Thoracic aorta (tissue), 2 donors: ENCODE results near the gene PRSS21. TPM values are rescaled to one million over a fixed set of nuclear protein-coding genes. Genes with fewer than 3 reads are reported as not detected.

ENCODE experiments used
- ATAC-seq: fragments of 150-250 bp; one replicate; pipeline ENCODE4 v1.8.0; 2017; ENCODE audit warnings: low read depth; ENCODE audit not compliant: insufficient number of reproducible peaks, low FRiP score
- DNase-seq: peaks from one replicate; pipeline ENCODE4 v3.0.0-alpha.2; 2020; ENCODE audit warnings: low spot score
- H3K27ac ChIP-seq, 2 donors: fragments of 200-600 bp; sonication (generic); 1 replicate in 1 of 2; 2 replicates in 1 of 2; pipeline ENCODE4 v1.5.1; 2016; ENCODE audit warnings: mild to moderate bottlenecking in 2 of 2, moderate library complexity in 2 of 2
- H3K27me3 ChIP-seq: fragments of 200-600 bp; sonication (generic); replicated peaks from 2 replicates; pipeline ENCODE4 v1.6.0; 2016; ENCODE audit warnings: mild to moderate bottlenecking; ENCODE audit not compliant: insufficient read depth
- H3K36me3 ChIP-seq: fragments of 200-600 bp; sonication (generic); one replicate; pipeline ENCODE4 v1.5.1; 2016
- H3K4me1 ChIP-seq, 2 donors: fragments of 200-600 bp; sonication (generic); 1 replicate in 1 of 2; 2 replicates in 1 of 2; pipeline versions ENCODE4 v1.5.1 to v1.6.0; 2016; ENCODE audit warnings: low read depth in 2 of 2, mild to moderate bottlenecking in 1 of 2; ENCODE audit not compliant: control insufficient read depth in 1 of 2
- H3K4me3 ChIP-seq: fragments of 200-600 bp; sonication (generic); 2 replicates; pipeline ENCODE4 v1.5.1; 2016; ENCODE audit warnings: mild to moderate bottlenecking
- H3K9me3 ChIP-seq: fragments of 200-600 bp; sonication (generic); 2 replicates; pipeline ENCODE4 v1.5.1; 2016
- total RNA-seq, 2 donors: library from RNA; depleted of rRNA; stranded (reverse); fragments of >200 nt; gene quantifications; one replicate each; pipeline versions ENCODE4 v1.1.0 to v1.2.3, GENCODE V29; 2016
- TF ChIP-seq, protein P1 (sequence below): fragments of 200-600 bp; sonication (generic); IDR thresholded peaks from one replicate; pipeline ENCODE4 v1.5.1; 2019; ENCODE audit warnings: antibody characterized with exemption

Gene PRSS21
- total RNA-seq, 2 donors from 2014 or later, result 0.54 TPM; not detected in 1

DNA sequence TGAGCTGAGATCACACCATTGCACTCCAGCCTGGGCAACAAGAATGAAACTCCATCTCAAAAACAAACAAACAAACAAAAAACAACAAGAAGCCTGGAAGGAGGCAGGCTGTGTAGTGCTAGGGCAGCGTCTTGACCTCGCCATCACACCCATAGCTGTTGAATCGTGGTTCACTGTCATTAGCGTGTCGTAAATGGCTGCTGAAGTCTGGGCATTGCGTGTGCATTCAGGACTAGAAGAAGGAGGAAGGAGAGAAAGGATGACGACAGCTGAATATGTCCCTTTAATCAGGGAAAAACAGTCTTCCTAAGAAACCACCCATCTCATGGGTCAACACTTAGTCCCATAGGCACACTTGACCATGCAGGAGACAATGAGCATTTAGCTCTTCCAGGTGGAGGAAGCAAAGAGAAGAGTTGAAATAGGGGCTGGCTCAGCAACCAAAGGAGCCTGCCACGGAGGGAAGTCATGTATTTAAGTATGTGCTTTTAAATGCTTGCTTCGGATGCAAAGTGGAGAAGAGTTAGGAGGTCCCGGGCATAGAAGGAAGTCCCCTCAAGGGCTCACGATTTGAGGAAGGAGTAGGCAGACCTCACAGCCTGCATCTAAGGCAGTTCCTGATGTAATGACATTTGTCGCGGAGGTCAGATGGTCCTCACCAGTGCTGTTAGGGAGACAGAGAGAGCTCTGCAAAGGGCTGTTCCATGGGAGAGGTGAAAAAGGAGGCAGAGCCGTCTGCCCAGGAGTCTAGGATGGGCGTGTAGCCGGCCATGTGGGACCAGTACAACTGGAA lies 32.1 kb downstream of the PRSS21 start:
- DNase-seq (no peak), ATAC-seq (no peak)
- Histone ChIP-seq H3K27me3 (no peaks in the 10 kb centered on the region), H3K4me3 (no peak overlapping the region), H3K27ac (no peak overlapping the region), H3K36me3 (no peaks in the 10 kb centered on the region), H3K9me3 (no peaks in the 10 kb centered on the region), H3K4me1 (no peaks in the 10 kb centered on the region)
- TF ChIP-seq, protein P1, sequence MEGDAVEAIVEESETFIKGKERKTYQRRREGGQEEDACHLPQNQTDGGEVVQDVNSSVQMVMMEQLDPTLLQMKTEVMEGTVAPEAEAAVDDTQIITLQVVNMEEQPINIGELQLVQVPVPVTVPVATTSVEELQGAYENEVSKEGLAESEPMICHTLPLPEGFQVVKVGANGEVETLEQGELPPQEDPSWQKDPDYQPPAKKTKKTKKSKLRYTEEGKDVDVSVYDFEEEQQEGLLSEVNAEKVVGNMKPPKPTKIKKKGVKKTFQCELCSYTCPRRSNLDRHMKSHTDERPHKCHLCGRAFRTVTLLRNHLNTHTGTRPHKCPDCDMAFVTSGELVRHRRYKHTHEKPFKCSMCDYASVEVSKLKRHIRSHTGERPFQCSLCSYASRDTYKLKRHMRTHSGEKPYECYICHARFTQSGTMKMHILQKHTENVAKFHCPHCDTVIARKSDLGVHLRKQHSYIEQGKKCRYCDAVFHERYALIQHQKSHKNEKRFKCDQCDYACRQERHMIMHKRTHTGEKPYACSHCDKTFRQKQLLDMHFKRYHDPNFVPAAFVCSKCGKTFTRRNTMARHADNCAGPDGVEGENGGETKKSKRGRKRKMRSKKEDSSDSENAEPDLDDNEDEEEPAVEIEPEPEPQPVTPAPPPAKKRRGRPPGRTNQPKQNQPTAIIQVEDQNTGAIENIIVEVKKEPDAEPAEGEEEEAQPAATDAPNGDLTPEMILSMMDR, result no peak

DNA sequence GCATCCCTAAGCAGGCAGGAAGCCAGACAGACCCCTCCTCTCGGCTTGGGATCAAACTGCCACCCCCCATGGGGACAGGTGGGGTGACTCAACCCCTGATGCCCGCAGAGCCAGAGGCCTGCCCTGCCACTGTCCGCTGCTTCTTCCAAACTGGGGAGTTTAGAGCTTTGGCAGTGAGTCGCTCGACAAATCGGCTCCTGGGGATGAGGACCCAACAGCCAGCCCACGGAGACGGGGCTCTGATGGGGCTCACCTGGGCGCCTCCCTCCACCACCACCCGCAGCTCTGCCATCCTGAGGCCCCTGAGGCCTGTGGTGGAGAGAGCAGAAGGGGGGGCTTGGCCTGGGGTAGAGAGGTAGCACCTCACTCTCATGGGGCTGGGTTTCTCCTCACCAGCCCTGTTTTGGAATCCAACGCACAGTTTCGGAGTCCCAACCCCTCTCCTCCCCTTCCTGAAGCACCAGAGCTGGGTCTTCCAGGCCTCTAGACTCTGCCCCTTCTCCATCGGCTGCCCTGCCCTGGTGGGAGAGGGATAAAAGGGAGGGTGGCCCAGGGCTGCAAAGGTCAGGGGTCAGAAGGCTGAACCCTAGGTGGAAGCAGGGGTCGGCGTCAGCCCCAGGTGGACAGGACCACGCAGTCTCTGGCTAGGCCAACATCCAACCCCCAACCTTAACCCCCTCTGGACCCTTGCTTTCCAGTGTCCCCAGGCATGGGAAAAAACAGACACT lies 35.1 kb downstream of the PRSS21 start:
- Histone ChIP-seq H3K4me1 (no peaks in the 10 kb centered on the region), H3K27ac (no peak overlapping the region), H3K9me3 (no peaks in the 10 kb centered on the region), H3K36me3 (no peaks in the 10 kb centered on the region), H3K4me3 (no peak overlapping the region), H3K27me3 (no peaks in the 10 kb centered on the region)
- TF ChIP-seq, protein P1, result no peak
- ATAC-seq, result no peak
- no peak for DNase-seq

DNA sequence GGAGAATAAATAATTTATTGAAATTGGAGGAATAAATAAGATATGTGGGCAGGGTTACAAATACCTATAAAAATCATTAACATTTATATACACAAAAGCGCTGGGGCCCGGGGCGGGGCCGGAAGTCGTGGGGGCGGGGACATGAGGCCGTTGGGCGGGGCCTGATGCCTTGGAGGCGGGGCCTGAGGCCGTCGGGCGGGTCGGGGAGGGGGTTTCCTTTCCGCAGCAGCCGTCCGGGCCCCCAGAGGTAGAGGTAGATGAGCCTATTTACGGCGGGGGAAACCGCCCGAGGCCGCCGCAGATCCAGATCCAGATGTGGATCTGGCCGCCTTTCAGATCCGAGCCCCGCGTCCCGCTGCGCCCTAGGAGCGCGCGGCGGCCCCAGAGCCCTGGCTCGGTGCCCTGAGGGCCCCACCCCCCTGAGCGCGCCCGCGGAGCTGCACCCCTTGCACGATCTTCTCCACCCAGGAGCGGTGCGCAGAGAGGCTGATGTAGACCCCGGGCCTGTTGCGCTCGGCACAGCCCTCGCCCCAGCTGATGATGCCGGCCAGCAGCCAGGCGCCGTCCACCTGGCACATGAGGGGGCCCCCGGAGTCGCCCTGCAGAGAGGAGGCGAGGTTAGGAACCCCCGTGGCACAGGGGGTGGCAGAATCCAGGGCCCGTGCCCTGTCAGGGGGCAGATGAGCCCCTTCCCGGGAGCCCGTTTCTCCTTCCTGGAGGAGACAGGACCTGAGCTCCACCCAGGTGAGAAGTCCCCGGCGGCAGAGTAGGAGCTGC lies 35.9 kb downstream of the PRSS21 start:
- no peak overlapping the region for H3K27ac ChIP-seq
- no peaks in the 10 kb centered on the region for H3K27me3 ChIP-seq
- DNase-seq, result no peak
- no peak overlapping the region for H3K4me3 ChIP-seq
- no peaks in the 10 kb centered on the region for H3K4me1 ChIP-seq
- TF ChIP-seq, protein P1, result no peak
- no peaks in the 10 kb centered on the region for H3K36me3 ChIP-seq
- no peaks in the 10 kb centered on the region for H3K9me3 ChIP-seq
- no peak for ATAC-seq

DNA sequence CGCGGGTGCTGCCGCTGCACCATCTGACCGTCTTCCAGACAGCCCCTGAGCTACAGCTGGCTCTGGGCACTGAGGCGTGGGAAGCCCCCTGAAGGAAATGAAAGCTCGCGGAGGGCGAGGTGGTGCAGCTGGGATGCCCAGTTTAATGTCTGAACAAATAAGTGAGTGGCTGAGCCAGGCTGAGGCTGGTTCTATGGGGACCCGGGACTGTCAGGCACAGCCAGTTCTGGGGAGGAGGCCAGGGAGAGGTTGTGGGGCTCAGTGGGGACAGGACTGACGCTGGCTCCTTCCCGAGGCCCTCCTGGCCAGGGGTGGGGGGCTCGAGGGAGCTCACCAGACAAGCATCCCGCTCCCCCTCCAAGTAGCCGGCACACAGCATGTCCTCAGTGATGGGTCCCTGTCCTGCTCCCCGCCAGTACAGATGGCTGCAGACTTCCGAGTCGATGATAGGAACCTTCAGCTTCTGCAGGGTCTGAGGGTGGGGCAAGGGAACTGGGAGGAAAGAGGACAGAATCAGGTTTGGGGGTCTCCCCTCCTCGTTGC lies 36.6 kb downstream of the PRSS21 start:
- DNase-seq (no peak), ATAC-seq (no peak)
- no peaks in the 10 kb centered on the region for H3K9me3 ChIP-seq
- H3K4me3 ChIP-seq, result no peak overlapping the region
- TF ChIP-seq, protein P1, result no peak
- no peaks in the 10 kb centered on the region for H3K36me3 ChIP-seq
- H3K27ac ChIP-seq, result no peak overlapping the region
- no peaks in the 10 kb centered on the region for H3K4me1 ChIP-seq
- H3K27me3 ChIP-seq, result no peaks in the 10 kb centered on the region
